ENCODE results near the gene P2RX3.
"Not testable (repeated sequence)": the region's sequence is repeated elsewhere in the genome, so short reads cannot be mapped to it uniquely, and the experiment has no call there.

Gene P2RX3

GRCh38 chr11:57399221-57399620 lies 61.1 kb downstream of the P2RX3 start:
- Histone ChIP-seq H3K36me3 (no peaks in the 10 kb centered on the region), H3K9me3 (ENCODE audit: severe bottlenecking) (no peaks in the 10 kb centered on the region), H3K27me3 (ENCODE audit: insufficient read depth, low read depth, severe bottlenecking) (peaks cover 56% of the 10 kb centered on the region), H3K4me3 (ENCODE audit: low read depth, low read length) (no peak overlapping the region), H3K27ac (no peak overlapping the region)
- TF ChIP-seq, protein P1, sequence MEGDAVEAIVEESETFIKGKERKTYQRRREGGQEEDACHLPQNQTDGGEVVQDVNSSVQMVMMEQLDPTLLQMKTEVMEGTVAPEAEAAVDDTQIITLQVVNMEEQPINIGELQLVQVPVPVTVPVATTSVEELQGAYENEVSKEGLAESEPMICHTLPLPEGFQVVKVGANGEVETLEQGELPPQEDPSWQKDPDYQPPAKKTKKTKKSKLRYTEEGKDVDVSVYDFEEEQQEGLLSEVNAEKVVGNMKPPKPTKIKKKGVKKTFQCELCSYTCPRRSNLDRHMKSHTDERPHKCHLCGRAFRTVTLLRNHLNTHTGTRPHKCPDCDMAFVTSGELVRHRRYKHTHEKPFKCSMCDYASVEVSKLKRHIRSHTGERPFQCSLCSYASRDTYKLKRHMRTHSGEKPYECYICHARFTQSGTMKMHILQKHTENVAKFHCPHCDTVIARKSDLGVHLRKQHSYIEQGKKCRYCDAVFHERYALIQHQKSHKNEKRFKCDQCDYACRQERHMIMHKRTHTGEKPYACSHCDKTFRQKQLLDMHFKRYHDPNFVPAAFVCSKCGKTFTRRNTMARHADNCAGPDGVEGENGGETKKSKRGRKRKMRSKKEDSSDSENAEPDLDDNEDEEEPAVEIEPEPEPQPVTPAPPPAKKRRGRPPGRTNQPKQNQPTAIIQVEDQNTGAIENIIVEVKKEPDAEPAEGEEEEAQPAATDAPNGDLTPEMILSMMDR (IDR thresholded peaks at IDR 0.05; ENCODE audit: low read depth, low read length) = no peak
- DNase-seq = no peak

DNA sequence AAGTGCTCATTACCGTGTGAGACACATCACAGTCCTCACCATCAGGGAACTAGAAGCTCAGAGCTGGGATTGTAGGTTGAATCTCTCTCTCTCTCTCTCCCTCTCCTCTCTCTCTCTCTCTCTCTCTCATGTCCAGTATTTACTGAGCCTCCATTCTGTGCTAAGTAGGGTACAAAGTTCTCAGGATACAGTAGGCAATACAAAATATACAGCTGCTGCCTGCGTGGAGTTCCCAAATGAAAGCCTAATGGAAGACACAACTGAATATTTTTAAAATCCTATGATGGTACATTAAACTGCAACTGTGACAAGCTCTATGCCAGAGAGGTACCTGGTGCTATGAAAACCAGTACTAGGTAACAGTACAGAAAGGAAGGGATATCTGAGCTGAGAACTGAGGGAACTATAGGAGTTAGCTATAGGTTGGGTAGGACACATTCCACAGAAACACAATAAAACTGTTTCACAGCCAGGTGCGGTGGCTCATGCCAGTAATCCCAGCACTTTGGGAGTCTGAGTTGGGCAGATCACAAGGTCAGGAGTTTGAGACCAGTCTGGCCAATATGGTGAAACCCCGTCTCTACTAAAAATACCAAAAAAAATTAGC lies 61.9 kb downstream of the P2RX3 start:
- no peak for DNase-seq
- Histone ChIP-seq H3K27me3 (ENCODE audit: insufficient read depth, low read depth, severe bottlenecking) (peaks cover 54% of the 10 kb centered on the region), H3K36me3 (no peaks in the 10 kb centered on the region), H3K27ac (no peak overlapping the region), H3K4me3 (ENCODE audit: low read depth, low read length) (no peak overlapping the region), H3K9me3 (ENCODE audit: severe bottlenecking) (no peaks in the 10 kb centered on the region)
- TF ChIP-seq, protein P1 (IDR thresholded peaks at IDR 0.05; ENCODE audit: low read depth, low read length) = no peak

- H3K27ac ChIP-seq = no peak overlapping the region
Observed at GRCh38 chr11:57402188-57403002, 64.2 kb downstream of the P2RX3 start.

GRCh38 chr11:57403003-57403801 lies 65.0 kb downstream of the P2RX3 start:
- not testable (repeated sequence) for DNase-seq; H3K36me3 ChIP-seq; H3K9me3 ChIP-seq (ENCODE audit: severe bottlenecking); H3K27ac ChIP-seq; H3K4me3 ChIP-seq (ENCODE audit: low read depth, low read length)
- peaks cover 59% of the 10 kb centered on the region for H3K27me3 ChIP-seq (ENCODE audit: insufficient read depth, low read depth, severe bottlenecking)

More at GRCh38 chr11:57402188-57403002, 64.2 kb downstream of the P2RX3 start:
- H3K27me3 ChIP-seq (ENCODE audit: insufficient read depth, low read depth, severe bottlenecking) = peaks cover 58% of the 10 kb centered on the region
- peak; percentile 14 for DNase-seq
- TF ChIP-seq, protein P1 (IDR thresholded peaks at IDR 0.05; ENCODE audit: low read depth, low read length) = no peak
- H3K36me3 ChIP-seq = no peaks in the 10 kb centered on the region
- no peaks in the 10 kb centered on the region for H3K9me3 ChIP-seq (ENCODE audit: severe bottlenecking)
- no peak overlapping the region for H3K4me3 ChIP-seq (ENCODE audit: low read depth, low read length)

DNA sequence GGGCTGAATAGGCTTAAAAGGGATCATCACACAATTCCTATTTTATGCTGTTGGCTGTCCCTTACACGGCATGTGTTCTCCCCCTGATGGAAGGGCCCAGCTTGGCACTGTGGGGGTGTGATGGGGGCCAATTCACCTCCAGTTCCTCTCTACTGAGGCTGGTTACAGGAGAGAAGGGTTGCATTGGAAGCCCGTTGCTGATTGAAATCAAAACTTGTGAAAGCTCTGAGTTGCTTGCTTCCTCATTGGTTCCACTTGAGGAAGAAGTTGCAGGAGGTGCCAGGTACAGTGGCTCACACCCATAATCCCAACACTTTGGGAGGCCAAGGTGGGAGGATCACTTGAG lies 65.6 kb downstream of the P2RX3 start:
- TF ChIP-seq, protein P1 (IDR thresholded peaks at IDR 0.05; ENCODE audit: low read depth, low read length) = no peak
- Histone ChIP-seq H3K9me3 (ENCODE audit: severe bottlenecking) (no peaks in the 10 kb centered on the region), H3K27me3 (ENCODE audit: insufficient read depth, low read depth, severe bottlenecking) (peaks cover 53% of the 10 kb centered on the region), H3K36me3 (no peaks in the 10 kb centered on the region), H3K27ac (no peak overlapping the region), H3K4me3 (ENCODE audit: low read depth, low read length) (no peak overlapping the region)
- no peak for DNase-seq

DNA sequence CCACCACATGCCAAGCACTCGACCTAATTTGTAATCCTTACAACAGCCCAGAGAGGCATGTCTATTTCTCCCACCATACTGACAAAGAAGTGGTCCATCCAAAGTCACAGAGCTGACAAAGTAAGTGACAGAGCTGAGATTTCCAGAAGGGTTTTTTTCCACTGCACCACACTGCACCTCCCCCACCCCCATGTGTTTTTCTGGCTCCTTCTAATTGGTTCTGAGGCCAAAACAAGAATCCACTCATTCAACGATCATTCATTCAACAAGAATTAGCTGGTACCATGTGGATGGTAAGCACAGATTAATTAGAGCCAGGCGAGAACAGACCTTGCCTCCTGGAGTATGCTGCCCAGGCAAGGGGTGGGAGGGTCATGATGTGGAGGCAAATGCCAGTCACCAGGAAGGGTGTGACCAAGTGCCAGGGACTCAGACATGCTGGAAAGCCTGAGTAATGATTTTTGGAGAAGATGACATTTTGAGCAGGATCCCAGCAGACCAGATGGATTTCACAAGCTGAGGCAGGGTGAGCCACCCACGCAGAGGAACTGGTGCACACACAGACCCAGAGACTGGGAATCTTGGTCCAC lies 67.2 kb downstream of the P2RX3 start:
- no peaks in the 10 kb centered on the region for H3K9me3 ChIP-seq (ENCODE audit: severe bottlenecking)
- TF ChIP-seq, protein P1 (IDR thresholded peaks at IDR 0.05; ENCODE audit: low read depth, low read length) = no peak
- H3K27me3 ChIP-seq (ENCODE audit: insufficient read depth, low read depth, severe bottlenecking) = peaks cover 41% of the 10 kb centered on the region
- no peak for DNase-seq
- H3K27ac ChIP-seq = no peak overlapping the region
- no peaks in the 10 kb centered on the region for H3K36me3 ChIP-seq
- no peak overlapping the region for H3K4me3 ChIP-seq (ENCODE audit: low read depth, low read length)

All from WERI-Rb-1 (cell line).